Measurements from ENCODE around the gene SLC12A6. TPM values are rescaled to one million over a fixed set of nuclear protein-coding genes. Genes with fewer than 3 reads are reported as not detected.

The SLC12A6 gene
- total and polyA plus RNA-seq, 2 of the 13 experiments (the other 11 are each of a cell fraction or from before 2014, with no cell fraction given), result 15.2 to 30.1 TPM

- TF ChIP-seq ZNF281 (CRISPR knock-in tag; IDR thresholded peaks at IDR 0.05; ENCODE audit: borderline replicate concordance) (no peak), ZNF318 (CRISPR knock-in tag; IDR thresholded peaks at IDR 0.05) (no peak), REL (CRISPR knock-in tag; conservative IDR thresholded peaks at IDR 0.05) (no peak), GPN1 (CRISPR knock-in tag; IDR thresholded peaks at IDR 0.05; ENCODE audit: borderline replicate concordance) (no peak), ZNF703 (CRISPR knock-in tag; IDR thresholded peaks at IDR 0.05; ENCODE audit: borderline replicate concordance) (no peak), ZNF749 (CRISPR knock-in tag; IDR thresholded peaks at IDR 0.05; ENCODE audit: borderline replicate concordance) (no peak), FOSL1 (CRISPR knock-in tag; IDR thresholded peaks at IDR 0.05; ENCODE audit: borderline replicate concordance) (no peak), TBL1XR1 (IDR thresholded peaks at IDR 0.05; ENCODE audit: borderline replicate concordance, low read length, partially characterized antibody) (no peak), ZNF891 (CRISPR knock-in tag; IDR thresholded peaks at IDR 0.05) (peak; percentile 32; the same call in 1 of the 2 replicates), ZNF766 (CRISPR knock-in tag; IDR thresholded peaks at IDR 0.05; ENCODE audit: borderline replicate concordance) (no peak), HDAC6 (IDR thresholded peaks at IDR 0.05; ENCODE audit: low read depth, low read length) (no peak), ZNF781 (CRISPR knock-in tag; IDR thresholded peaks at IDR 0.05; ENCODE audit: borderline replicate concordance, not compliant biosample characterization) (peak; percentile 78), ZNF839 (CRISPR knock-in tag; IDR thresholded peaks at IDR 0.05; ENCODE audit: borderline replicate concordance) (no peak), MXD4 (CRISPR knock-in tag; IDR thresholded peaks at IDR 0.05) (peak; percentile 57; the same call in 1 of the 2 replicates), CEBPG (CRISPR knock-in tag; IDR thresholded peaks at IDR 0.05) (0 out of 2 replicates have a peak, but pooled peaks have one; percentile 15), MBD4 (IDR thresholded peaks at IDR 0.05; ENCODE audit: borderline replicate concordance, low read length) (no peak)
These were observed 29.8 kb upstream of the SLC12A6 start, which contains the start of gene LPCAT4 (continued) for GRCh38 chr15:34367101-34368081.

All from HepG2 (cell line).